ENCODE data around the gene TARBP2.

Gene TARBP2

GRCh38 chr12:53492830-53493609, 8.1 kb upstream of the TARBP2 start:
- Histone ChIP-seq H3K4me1 (ENCODE audit: control insufficient read depth, insufficient read depth, low read length) (peaks cover 16% of the 10 kb centered on the region), H3K9me3 (ENCODE audit: control insufficient read depth, insufficient read depth, low read depth, low read length) (no peaks in the 10 kb centered on the region), H3K36me3 (ENCODE audit: control insufficient read depth in 2 of 2, insufficient read depth in 1 of 2, low read length in 2 of 2) (peaks cover 0 to under 1% of the 10 kb centered on the region in 2 experiments; a peak in 1 of 3 replicates), H3K27ac (ENCODE audit: extremely low read depth, low read depth, low read length) (peak overlapping the region; percentile 46; the same call in 1 of the 2 replicates), H3K4me3 (ENCODE audit: low read depth, low read length) (peak overlapping the region; percentile 55)
- POLR2A ChIA-PET, result interaction anchor here (0.6 to 2.8 kb wide), 5 partner anchors 8 to 174 kb away, joined by 3 to 27 read pairs (median 5); partner anchors contain the start of gene TARBP2
- CTCF ChIA-PET, result interaction anchor here (0.9 to 1.5 kb wide), 4 partner anchors 10 to 183 kb away, joined by 3 read pairs; partner anchors contain the start of gene ATP5MC2
- peak; percentile 75 for TF ChIP-seq KLF1 (tag by site-specific recombination; IDR thresholded peaks at IDR 0.05)
- TF ChIP-seq ZNF335 (tag by site-specific recombination; conservative IDR thresholded peaks at IDR 0.05), result peak; percentile 71
- TF ChIP-seq BCL11A (tag by site-specific recombination; IDR thresholded peaks at IDR 0.05; ENCODE audit: low read depth), result no peak
- TF ChIP-seq ZNF248 (tag by site-specific recombination; IDR thresholded peaks at IDR 0.05), result no peak
- TF ChIP-seq ZSCAN30 (tag by site-specific recombination; IDR thresholded peaks at IDR 0.05), result no peak
- TF ChIP-seq ZNF18 (tag by site-specific recombination; IDR thresholded peaks at IDR 0.05), result no peak
- peak; percentile 73 for TF ChIP-seq REST (tag by site-specific recombination; IDR thresholded peaks at IDR 0.05)
- TF ChIP-seq IKZF3 (tag by site-specific recombination; IDR thresholded peaks at IDR 0.05), result 0 out of 2 replicates have a peak, but pooled peaks have one; percentile 33
- 0 out of 2 replicates have a peak, but pooled peaks have one; percentile 13 for TF ChIP-seq CTCF (tag by site-specific recombination; IDR thresholded peaks at IDR 0.05)
- TF ChIP-seq ZNF423 (tag by site-specific recombination; IDR thresholded peaks at IDR 0.05), result no peak
- TF ChIP-seq ZNF544 (tag by site-specific recombination; IDR thresholded peaks at IDR 0.05), result no peak
- TF ChIP-seq ZNF777 (tag by site-specific recombination; IDR thresholded peaks at IDR 0.05; ENCODE audit: borderline replicate concordance), result no peak
- no peak for TF ChIP-seq ZNF416 (tag by site-specific recombination; IDR thresholded peaks at IDR 0.05)
- no peak for TF ChIP-seq ZNF174 (tag by site-specific recombination; IDR thresholded peaks at IDR 0.05)
- no peak for TF ChIP-seq ZNF211 (tag by site-specific recombination; IDR thresholded peaks at IDR 0.05; ENCODE audit: low read depth)
- TF ChIP-seq SP3 (tag by site-specific recombination; IDR thresholded peaks at IDR 0.05), result peak; percentile 93
- TF ChIP-seq ZNF530 (tag by site-specific recombination; IDR thresholded peaks at IDR 0.05; ENCODE audit: low read depth), result no peak
- TF ChIP-seq YY2 (tag by site-specific recombination; IDR thresholded peaks at IDR 0.05), result no peak
- no peak for TF ChIP-seq ZNF747 (tag by site-specific recombination; IDR thresholded peaks at IDR 0.05)
- no peak for TF ChIP-seq ZNF140 (tag by site-specific recombination; IDR thresholded peaks at IDR 0.05)
- no peak for TF ChIP-seq ZNF19 (tag by site-specific recombination; IDR thresholded peaks at IDR 0.05; ENCODE audit: low read depth)
- no peak for TF ChIP-seq ZNF157 (tag by site-specific recombination; IDR thresholded peaks at IDR 0.05)
- TF ChIP-seq OSR2 (tag by site-specific recombination; IDR thresholded peaks at IDR 0.05), result no peak
- TF ChIP-seq GFI1B (tag by site-specific recombination; IDR thresholded peaks at IDR 0.05), result no peak
- TF ChIP-seq ZNF660 (tag by site-specific recombination; IDR thresholded peaks at IDR 0.05), result no peak
- TF ChIP-seq ZBTB17 (tag by site-specific recombination; IDR thresholded peaks at IDR 0.05), result peak; percentile 80
- no peak for TF ChIP-seq ZNF677 (tag by site-specific recombination; IDR thresholded peaks at IDR 0.05)
- TF ChIP-seq ZNF391 (tag by site-specific recombination; IDR thresholded peaks at IDR 0.05; ENCODE audit: borderline replicate concordance, low read depth), result no peak
- TF ChIP-seq ZNF639 (tag by site-specific recombination; IDR thresholded peaks at IDR 0.05), result 0 out of 2 replicates have a peak, but pooled peaks have one; percentile 35
- peak; percentile 99 for TF ChIP-seq PRDM1 (tag by site-specific recombination; IDR thresholded peaks at IDR 0.05)
- no peak for TF ChIP-seq RBAK (tag by site-specific recombination; IDR thresholded peaks at IDR 0.05)

All from HEK293 (cell line).